Measurements from ENCODE around the gene EMP2. TPM values are rescaled to one million over a fixed set of nuclear protein-coding genes. Genes with fewer than 3 reads are reported as not detected.
"Not testable (repeated sequence)": the region's sequence is repeated elsewhere in the genome, so short reads cannot be mapped to it uniquely, and the experiment has no call there.

The EMP2 gene
- total and polyA plus RNA-seq, 10 donors: 2.8 to 37.2 (median 19.5) TPM

- no peak for TF ChIP-seq POLR2A (IDR thresholded peaks at IDR 0.05)
- TF ChIP-seq CTCF (IDR thresholded peaks at IDR 0.05 in 8 of 11, conservative IDR thresholded peaks at IDR 0.05 in 3 of 11): no peak
- TF ChIP-seq POLR2AphosphoS5 (IDR thresholded peaks at IDR 0.05): no peak
- intact Hi-C loops (cut with DNase I; ENCODE audit: low total_unique reads): no loop called here
- peaks cover 0 to 12% (median 0%) of the 10 kb centered on the region in 7 donors for H3K27me3 ChIP-seq (replicated peaks in 1 of 7)
- H3K9me3 ChIP-seq: no peaks in the 10 kb centered on the region
- no peaks in the 10 kb centered on the region for H3K36me3 ChIP-seq
- no peak overlapping the region for H3K27ac ChIP-seq
- H3K4me1 ChIP-seq: peaks cover 0 to 3% (median under 1%) of the 10 kb centered on the region in 6 donors
- WGBS, 5 donors: 82 to 92% (median 85%) methylated on average over 6 of the region's 6 CpGs
- no peak for DNase-seq
- no peak overlapping the region for H3K4me3 ChIP-seq
These were observed 44.1 kb upstream of the EMP2 start for GRCh38 chr16:10624527-10624926.

- Histone ChIP-seq H3K36me3 (no peaks in the 10 kb centered on the region), H3K4me1 (peaks cover 0 to 15% (median 7%) of the 10 kb centered on the region in 6 donors), H3K27me3 (replicated peaks in 1 of 7) (peaks cover 0 to 23% (median 0%) of the 10 kb centered on the region in 7 donors), H3K9me3 (no peaks in the 10 kb centered on the region), H3K27ac (no peak overlapping the region), H3K4me3 (no peak overlapping the region)
- 72 to 83% (median 79%) methylated on average over 3 of the region's 3 CpGs for WGBS, 5 donors
- TF ChIP-seq POLR2AphosphoS5 (IDR thresholded peaks at IDR 0.05) (no peak), POLR2A (IDR thresholded peaks at IDR 0.05) (no peak), CTCF (IDR thresholded peaks at IDR 0.05 in 8 of 11, conservative IDR thresholded peaks at IDR 0.05 in 3 of 11) (no peak)
- no peak for DNase-seq
- intact Hi-C loops (cut with DNase I; ENCODE audit: low total_unique reads): no loop called here
These were observed 42.7 kb upstream of the EMP2 start for GRCh38 chr16:10623059-10623458.

GRCh38 chr16:10622036-10622921 lies 41.9 kb upstream of the EMP2 start:
- Histone ChIP-seq H3K27me3 (replicated peaks in 1 of 7) (peaks cover 0 to 27% (median 0%) of the 10 kb centered on the region in 7 donors), H3K4me3 (no peak overlapping the region), H3K4me1 (peaks cover 0 to 22% (median 14%) of the 10 kb centered on the region in 6 donors), H3K9me3 (no peaks in the 10 kb centered on the region), H3K27ac (no peak overlapping the region), H3K36me3 (no peaks in the 10 kb centered on the region)
- intact Hi-C loops (cut with DNase I; ENCODE audit: low total_unique reads): no loop called here
- no peak for DNase-seq
- no peak for TF ChIP-seq CTCF (IDR thresholded peaks at IDR 0.05 in 8 of 11, conservative IDR thresholded peaks at IDR 0.05 in 3 of 11)
- TF ChIP-seq POLR2A (IDR thresholded peaks at IDR 0.05): no peak
- no peak for TF ChIP-seq POLR2AphosphoS5 (IDR thresholded peaks at IDR 0.05)
- WGBS, 5 donors: 81 to 89% (median 88%) methylated on average over 14 to 19 of the region's 19 CpGs

GRCh38 chr16:10621216-10621949 lies 41.0 kb upstream of the EMP2 start:
- H3K27ac ChIP-seq; intact Hi-C loops (cut with DNase I; ENCODE audit: low total_unique reads); H3K4me3 ChIP-seq; H3K36me3 ChIP-seq; DNase-seq; H3K9me3 ChIP-seq: not testable (repeated sequence)
- Histone ChIP-seq H3K27me3 (replicated peaks in 1 of 7) (peaks cover 0 to 30% (median 0%) of the 10 kb centered on the region in 7 donors), H3K4me1 (peaks cover 0 to 31% (median 18%) of the 10 kb centered on the region in 6 donors)
- WGBS, 5 donors: 82 to 93% (median 91%) methylated on average over 7 of the region's 7 CpGs

Data from spleen (tissue), 11 donors.